GM23338 (cell line): ENCODE data around the gene EMID1. TPM values are rescaled to one million over a fixed set of nuclear protein-coding genes. Genes with fewer than 3 reads are reported as not detected.

Experiments used
- ATAC-seq: fragments of 200-7000 bp; cut with Tn5 transposase; 3 replicates; pipeline ENCODE4 v1.9.1; 2020
- DNase-seq: peaks from one replicate; pipeline ENCODE4 v3.0.0-alpha.2; 2015; ENCODE audit warnings: low spot score
- H2AFZ ChIP-seq: fragments of 200-600 bp; sonication (generic); 2 replicates; pipeline ENCODE4 v1.8.0; 2016; ENCODE audit warnings: antibody characterized with exemption, mild to moderate bottlenecking, moderate library complexity
- H3F3A ChIP-seq: fragments of 200-600 bp; sonication (generic); replicated peaks from 2 replicates; pipeline ENCODE4 v1.8.0; 2017; ENCODE audit warnings: antibody characterized with exemption, mixed run types, low read depth
- H3K27ac ChIP-seq: fragments of 200-600 bp; sonication (generic); 2 replicates; pipeline ENCODE4 v1.6.1; 2016; ENCODE audit warnings: low read depth
- H3K27me3 ChIP-seq: fragments of 200-600 bp; sonication (generic); 2 replicates; pipeline ENCODE4 v1.8.0; 2016; ENCODE audit warnings: mild to moderate bottlenecking, mixed run types, moderate library complexity; ENCODE audit not compliant: insufficient read depth
- H3K36me3 ChIP-seq: fragments of 200-600 bp; sonication (generic); 2 replicates; pipeline ENCODE4 v1.8.0; 2016; ENCODE audit warnings: mild to moderate bottlenecking; ENCODE audit not compliant: insufficient read depth
- H3K4me1 ChIP-seq: fragments of 200-600 bp; sonication (generic); 2 replicates; pipeline ENCODE4 v1.8.0; 2016; ENCODE audit warnings: mild to moderate bottlenecking, moderate library complexity; ENCODE audit not compliant: insufficient read depth
- H3K4me2 ChIP-seq: fragments of 200-600 bp; sonication (generic); 2 replicates; pipeline ENCODE4 v1.7.1; 2017; ENCODE audit warnings: mixed run types
- H3K4me3 ChIP-seq: fragments of 200-600 bp; sonication (generic); 2 replicates; pipeline ENCODE4 v1.6.1; 2016; ENCODE audit warnings: mixed run types
- H3K79me2 ChIP-seq: fragments of 200-600 bp; sonication (generic); replicated peaks from 2 replicates; pipeline ENCODE4 v1.8.0; 2017; ENCODE audit warnings: mild to moderate bottlenecking; ENCODE audit not compliant: insufficient read depth
- H3K9me2 ChIP-seq: fragments of 200-600 bp; sonication (generic); 2 replicates; pipeline ENCODE4 v1.8.0; 2017; ENCODE audit not compliant: insufficient read depth
- H4K20me1 ChIP-seq: fragments of 200-600 bp; sonication (generic); replicated peaks from 2 replicates; pipeline ENCODE4 v1.8.0; 2017; ENCODE audit warnings: mild to moderate bottlenecking; ENCODE audit not compliant: insufficient read depth
- H3K27ac Mint-ChIP-seq: 2 replicates; pipeline ENCODE4 v1.8.0; 2020; ENCODE audit warnings: inconsistent platforms, mild to moderate bottlenecking, moderate library complexity, mixed read lengths
- H3K27me3 Mint-ChIP-seq: 3 replicates; pipeline ENCODE4 v1.8.0; 2022; ENCODE audit warnings: low read depth, mild to moderate bottlenecking, moderate library complexity, mixed read lengths, inconsistent platforms; ENCODE audit not compliant: insufficient read depth, poor library complexity
- H3K36me3 Mint-ChIP-seq: 3 replicates; pipeline ENCODE4 v1.8.0; 2021; ENCODE audit warnings: low read depth, mild to moderate bottlenecking, inconsistent platforms, moderate library complexity, mixed read lengths
- H3K4me1 Mint-ChIP-seq: 3 replicates; pipeline ENCODE4 v1.8.0; 2020; ENCODE audit warnings: mild to moderate bottlenecking, inconsistent platforms, mixed read lengths
- H3K4me3 Mint-ChIP-seq: 3 replicates; pipeline ENCODE4 v1.8.0; 2021; ENCODE audit warnings: moderate library complexity, mild to moderate bottlenecking, inconsistent platforms, mixed read lengths
- H3K9me3 Mint-ChIP-seq: 3 replicates; pipeline ENCODE4 v1.8.0; 2020; ENCODE audit warnings: moderate library complexity, mild to moderate bottlenecking, inconsistent platforms, mixed read lengths
- CREB1 ChIP-seq: fragments of 250-450 bp; sonication (Bioruptor Pico); IDR thresholded peaks from 2 replicates; pipeline ENCODE4 v1.5.0; 2020; ENCODE audit warnings: low read depth, mild to moderate bottlenecking, moderate library complexity
- CTCF ChIP-seq, 2 experiments: fragments of 200-600 bp in 1 of 2; sonication (generic) in 1 of 2; conservative IDR thresholded peaks; 2 replicates each; pipeline versions ENCODE4 v1.5.1 to v1.6.1; 2016 to 2017; ENCODE audit warnings: antibody characterized with exemption in 2 of 2, low read depth in 2 of 2, mild to moderate bottlenecking in 2 of 2, moderate library complexity in 1 of 2
- ETS1 ChIP-seq: IDR thresholded peaks from 2 replicates; pipeline ENCODE4 v1.6.1; 2016; ENCODE audit warnings: antibody characterized with exemption
- EZH2 ChIP-seq: fragments of 200-600 bp; sonication (generic); IDR thresholded peaks from one replicate; pipeline ENCODE4 v1.8.0; 2017; ENCODE audit warnings: antibody characterized with exemption, mild to moderate bottlenecking, low read depth; ENCODE audit not compliant: unreplicated experiment
- EZH2phosphoT487 ChIP-seq: fragments of 200-600 bp; sonication (generic); IDR thresholded peaks from one replicate; pipeline ENCODE4 v1.8.1; 2018; ENCODE audit warnings: antibody characterized with exemption; ENCODE audit not compliant: unreplicated experiment
- JUNB ChIP-seq: IDR thresholded peaks from one replicate; pipeline ENCODE4 v1.6.1; 2016; ENCODE audit warnings: antibody characterized with exemption; ENCODE audit not compliant: unreplicated experiment
- NANOG ChIP-seq: IDR thresholded peaks from 2 replicates; pipeline ENCODE4 v1.6.1; 2016; ENCODE audit warnings: antibody characterized with exemption, borderline replicate concordance
- POLR2AphosphoS5 ChIP-seq: IDR thresholded peaks from 2 replicates; pipeline ENCODE4 v1.6.1; 2016; ENCODE audit warnings: antibody characterized with exemption, low read depth
- STAT1 ChIP-seq: IDR thresholded peaks from one replicate; pipeline ENCODE4 v1.6.1; 2016; ENCODE audit warnings: antibody characterized with exemption; ENCODE audit not compliant: unreplicated experiment
- ZNF114 ChIP-seq: fragments of 250-450 bp; sonication (Bioruptor Pico); IDR thresholded peaks from 2 replicates; pipeline ENCODE4 v1.5.0; 2020; ENCODE audit warnings: mild to moderate bottlenecking, moderate library complexity
- ZNF331 ChIP-seq: fragments of 250-450 bp; sonication (Bioruptor Pico); IDR thresholded peaks from 2 replicates; pipeline ENCODE4 v1.5.0; 2020; ENCODE audit warnings: low read depth, mild to moderate bottlenecking, moderate library complexity
- polyA plus RNA-seq: library from polyadenylated mRNA; unstranded; fragments of >200 nt; fragmentation: Nextera tagmentation; extraction: Ambion mirVana; gene quantifications from 2 replicates; pipeline ENCODE4 v1.2.1, GENCODE V29; 2016
- total RNA-seq: library from RNA; depleted of rRNA; stranded (reverse); fragments of >200 nt; shearing (Covaris generic); gene quantifications from 2 replicates; pipeline ENCODE4 v1.2.3, GENCODE V29; 2014
- TF ChIP-seq, protein P1 (sequence below): fragments of 250-450 bp; sonication (Bioruptor Pico); IDR thresholded peaks from 2 replicates; pipeline ENCODE4 v1.5.0; 2020; ENCODE audit warnings: mild to moderate bottlenecking, moderate library complexity
- TF ChIP-seq, protein P2 (sequence below): IDR thresholded peaks from one replicate; pipeline ENCODE4 v1.6.1; 2018; ENCODE audit warnings: antibody characterized with exemption; ENCODE audit not compliant: unreplicated experiment

The EMID1 gene
- total and polyA plus RNA-seq, 2 experiments from 2014 or later = 3.0 to 13.4 TPM

DNA sequence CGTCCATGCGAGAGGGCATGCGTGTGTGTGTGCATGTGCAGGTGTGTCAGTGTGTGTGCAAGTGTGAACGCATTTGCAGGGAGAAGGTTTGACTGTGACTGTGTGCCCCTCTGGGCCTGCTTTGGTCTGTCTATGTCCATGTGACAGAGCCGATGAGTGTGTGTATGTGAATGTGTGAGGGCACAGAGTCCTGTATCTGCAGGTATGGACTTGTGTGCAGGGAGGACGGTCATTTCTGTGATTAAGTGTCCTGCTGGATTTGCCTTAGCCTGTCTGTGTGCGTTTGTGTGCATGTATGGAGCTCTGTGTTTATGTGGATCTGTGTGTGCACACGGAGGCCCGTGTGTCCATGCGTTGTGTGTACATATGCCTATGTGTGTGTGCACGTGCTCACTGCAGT, 5.4 kb downstream of the EMID1 start:
- H3K27me3 Mint-ChIP-seq = peaks cover 15% of the 10 kb centered on the region
- H3K36me3 Mint-ChIP-seq = no peaks in the 10 kb centered on the region; the same call in 2 of the 3 replicates
- H3K9me3 Mint-ChIP-seq = no peaks in the 10 kb centered on the region
- no peaks in the 10 kb centered on the region for H3K36me3 ChIP-seq
- H3F3A ChIP-seq = 0 out of 2 replicates have a peak, but pooled peaks cover 7% of the 10 kb centered on the region
- peaks cover 7% of the 10 kb centered on the region; the same call in 1 of the 2 replicates for H3K4me1 ChIP-seq
- H4K20me1 ChIP-seq = no peaks in the 10 kb centered on the region; the same call in 1 of the 2 replicates
- H3K27me3 ChIP-seq = no peaks in the 10 kb centered on the region
- no peak overlapping the region for H3K27ac ChIP-seq
- H3K9me2 ChIP-seq = no peaks in the 10 kb centered on the region
- DNase-seq = no peak
- no peaks in the 10 kb centered on the region for H3K79me2 ChIP-seq
- peaks cover 31% of the 10 kb centered on the region for H3K4me1 Mint-ChIP-seq
- H2AFZ ChIP-seq = no peak overlapping the region
- TF ChIP-seq CTCF (conservative IDR thresholded peaks at IDR 0.05; ENCODE audit: low read depth in 2 of 2) (no peak), EZH2phosphoT487 (no peak), STAT1 (no peak), EZH2 (no peak), CREB1 (CRISPR knock-in tag) (no peak), POLR2AphosphoS5 (no peak), ZNF114 (CRISPR knock-in tag) (no peak), JUNB (no peak), NANOG (no peak), ZNF331 (CRISPR knock-in tag) (no peak), ETS1 (no peak)
- TF ChIP-seq, protein P1, sequence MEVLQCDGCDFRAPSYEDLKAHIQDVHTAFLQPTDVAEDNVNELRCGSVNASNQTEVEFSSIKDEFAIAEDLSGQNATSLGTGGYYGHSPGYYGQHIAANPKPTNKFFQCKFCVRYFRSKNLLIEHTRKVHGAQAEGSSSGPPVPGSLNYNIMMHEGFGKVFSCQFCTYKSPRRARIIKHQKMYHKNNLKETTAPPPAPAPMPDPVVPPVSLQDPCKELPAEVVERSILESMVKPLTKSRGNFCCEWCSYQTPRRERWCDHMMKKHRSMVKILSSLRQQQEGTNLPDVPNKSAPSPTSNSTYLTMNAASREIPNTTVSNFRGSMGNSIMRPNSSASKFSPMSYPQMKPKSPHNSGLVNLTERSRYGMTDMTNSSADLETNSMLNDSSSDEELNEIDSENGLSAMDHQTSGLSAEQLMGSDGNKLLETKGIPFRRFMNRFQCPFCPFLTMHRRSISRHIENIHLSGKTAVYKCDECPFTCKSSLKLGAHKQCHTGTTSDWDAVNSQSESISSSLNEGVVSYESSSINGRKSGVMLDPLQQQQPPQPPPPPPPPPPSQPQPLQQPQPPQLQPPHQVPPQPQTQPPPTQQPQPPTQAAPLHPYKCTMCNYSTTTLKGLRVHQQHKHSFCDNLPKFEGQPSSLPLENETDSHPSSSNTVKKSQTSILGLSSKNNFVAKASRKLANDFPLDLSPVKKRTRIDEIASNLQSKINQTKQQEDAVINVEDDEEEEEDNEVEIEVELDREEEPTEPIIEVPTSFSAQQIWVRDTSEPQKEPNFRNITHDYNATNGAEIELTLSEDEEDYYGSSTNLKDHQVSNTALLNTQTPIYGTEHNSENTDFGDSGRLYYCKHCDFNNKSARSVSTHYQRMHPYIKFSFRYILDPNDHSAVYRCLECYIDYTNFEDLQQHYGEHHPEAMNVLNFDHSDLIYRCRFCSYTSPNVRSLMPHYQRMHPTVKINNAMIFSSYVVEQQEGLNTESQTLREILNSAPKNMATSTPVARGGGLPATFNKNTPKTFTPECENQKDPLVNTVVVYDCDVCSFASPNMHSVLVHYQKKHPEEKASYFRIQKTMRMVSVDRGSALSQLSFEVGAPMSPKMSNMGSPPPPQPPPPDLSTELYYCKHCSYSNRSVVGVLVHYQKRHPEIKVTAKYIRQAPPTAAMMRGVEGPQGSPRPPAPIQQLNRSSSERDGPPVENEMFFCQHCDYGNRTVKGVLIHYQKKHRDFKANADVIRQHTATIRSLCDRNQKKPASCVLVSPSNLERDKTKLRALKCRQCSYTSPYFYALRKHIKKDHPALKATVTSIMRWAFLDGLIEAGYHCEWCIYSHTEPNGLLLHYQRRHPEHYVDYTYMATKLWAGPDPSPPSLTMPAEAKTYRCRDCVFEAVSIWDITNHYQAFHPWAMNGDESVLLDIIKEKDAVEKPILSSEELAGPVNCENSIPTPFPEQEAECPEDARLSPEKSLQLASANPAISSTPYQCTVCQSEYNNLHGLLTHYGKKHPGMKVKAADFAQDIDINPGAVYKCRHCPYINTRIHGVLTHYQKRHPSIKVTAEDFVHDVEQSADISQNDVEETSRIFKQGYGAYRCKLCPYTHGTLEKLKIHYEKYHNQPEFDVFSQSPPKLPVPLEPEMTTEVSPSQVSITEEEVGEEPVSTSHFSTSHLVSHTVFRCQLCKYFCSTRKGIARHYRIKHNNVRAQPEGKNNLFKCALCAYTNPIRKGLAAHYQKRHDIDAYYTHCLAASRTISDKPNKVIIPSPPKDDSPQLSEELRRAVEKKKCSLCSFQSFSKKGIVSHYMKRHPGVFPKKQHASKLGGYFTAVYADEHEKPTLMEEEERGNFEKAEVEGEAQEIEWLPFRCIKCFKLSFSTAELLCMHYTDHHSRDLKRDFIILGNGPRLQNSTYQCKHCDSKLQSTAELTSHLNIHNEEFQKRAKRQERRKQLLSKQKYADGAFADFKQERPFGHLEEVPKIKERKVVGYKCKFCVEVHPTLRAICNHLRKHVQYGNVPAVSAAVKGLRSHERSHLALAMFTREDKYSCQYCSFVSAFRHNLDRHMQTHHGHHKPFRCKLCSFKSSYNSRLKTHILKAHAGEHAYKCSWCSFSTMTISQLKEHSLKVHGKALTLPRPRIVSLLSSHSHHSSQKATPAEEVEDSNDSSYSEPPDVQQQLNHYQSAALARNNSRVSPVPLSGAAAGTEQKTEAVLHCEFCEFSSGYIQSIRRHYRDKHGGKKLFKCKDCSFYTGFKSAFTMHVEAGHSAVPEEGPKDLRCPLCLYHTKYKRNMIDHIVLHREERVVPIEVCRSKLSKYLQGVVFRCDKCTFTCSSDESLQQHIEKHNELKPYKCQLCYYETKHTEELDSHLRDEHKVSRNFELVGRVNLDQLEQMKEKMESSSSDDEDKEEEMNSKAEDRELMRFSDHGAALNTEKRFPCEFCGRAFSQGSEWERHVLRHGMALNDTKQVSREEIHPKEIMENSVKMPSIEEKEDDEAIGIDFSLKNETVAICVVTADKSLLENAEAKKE (CRISPR knock-in tag) = no peak
- TF ChIP-seq, protein P2, sequence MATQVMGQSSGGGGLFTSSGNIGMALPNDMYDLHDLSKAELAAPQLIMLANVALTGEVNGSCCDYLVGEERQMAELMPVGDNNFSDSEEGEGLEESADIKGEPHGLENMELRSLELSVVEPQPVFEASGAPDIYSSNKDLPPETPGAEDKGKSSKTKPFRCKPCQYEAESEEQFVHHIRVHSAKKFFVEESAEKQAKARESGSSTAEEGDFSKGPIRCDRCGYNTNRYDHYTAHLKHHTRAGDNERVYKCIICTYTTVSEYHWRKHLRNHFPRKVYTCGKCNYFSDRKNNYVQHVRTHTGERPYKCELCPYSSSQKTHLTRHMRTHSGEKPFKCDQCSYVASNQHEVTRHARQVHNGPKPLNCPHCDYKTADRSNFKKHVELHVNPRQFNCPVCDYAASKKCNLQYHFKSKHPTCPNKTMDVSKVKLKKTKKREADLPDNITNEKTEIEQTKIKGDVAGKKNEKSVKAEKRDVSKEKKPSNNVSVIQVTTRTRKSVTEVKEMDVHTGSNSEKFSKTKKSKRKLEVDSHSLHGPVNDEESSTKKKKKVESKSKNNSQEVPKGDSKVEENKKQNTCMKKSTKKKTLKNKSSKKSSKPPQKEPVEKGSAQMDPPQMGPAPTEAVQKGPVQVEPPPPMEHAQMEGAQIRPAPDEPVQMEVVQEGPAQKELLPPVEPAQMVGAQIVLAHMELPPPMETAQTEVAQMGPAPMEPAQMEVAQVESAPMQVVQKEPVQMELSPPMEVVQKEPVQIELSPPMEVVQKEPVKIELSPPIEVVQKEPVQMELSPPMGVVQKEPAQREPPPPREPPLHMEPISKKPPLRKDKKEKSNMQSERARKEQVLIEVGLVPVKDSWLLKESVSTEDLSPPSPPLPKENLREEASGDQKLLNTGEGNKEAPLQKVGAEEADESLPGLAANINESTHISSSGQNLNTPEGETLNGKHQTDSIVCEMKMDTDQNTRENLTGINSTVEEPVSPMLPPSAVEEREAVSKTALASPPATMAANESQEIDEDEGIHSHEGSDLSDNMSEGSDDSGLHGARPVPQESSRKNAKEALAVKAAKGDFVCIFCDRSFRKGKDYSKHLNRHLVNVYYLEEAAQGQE = no peak
- no peak overlapping the region for H3K4me2 ChIP-seq
- no peak for ATAC-seq
- H3K27ac Mint-ChIP-seq = peak overlapping the region; percentile 20; the same call in 1 of the 2 replicates
- no peak overlapping the region for H3K4me3 Mint-ChIP-seq
- H3K4me3 ChIP-seq = no peak overlapping the region
